Measurements from ENCODE around the gene SDC3. TPM values are rescaled to one million over a fixed set of nuclear protein-coding genes. Genes with fewer than 3 reads are reported as not detected.

Gene SDC3, protein sequence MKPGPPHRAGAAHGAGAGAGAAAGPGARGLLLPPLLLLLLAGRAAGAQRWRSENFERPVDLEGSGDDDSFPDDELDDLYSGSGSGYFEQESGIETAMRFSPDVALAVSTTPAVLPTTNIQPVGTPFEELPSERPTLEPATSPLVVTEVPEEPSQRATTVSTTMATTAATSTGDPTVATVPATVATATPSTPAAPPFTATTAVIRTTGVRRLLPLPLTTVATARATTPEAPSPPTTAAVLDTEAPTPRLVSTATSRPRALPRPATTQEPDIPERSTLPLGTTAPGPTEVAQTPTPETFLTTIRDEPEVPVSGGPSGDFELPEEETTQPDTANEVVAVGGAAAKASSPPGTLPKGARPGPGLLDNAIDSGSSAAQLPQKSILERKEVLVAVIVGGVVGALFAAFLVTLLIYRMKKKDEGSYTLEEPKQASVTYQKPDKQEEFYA
- 5.3 and 7.3 TPM in 2 replicates for total RNA-seq

DNA sequence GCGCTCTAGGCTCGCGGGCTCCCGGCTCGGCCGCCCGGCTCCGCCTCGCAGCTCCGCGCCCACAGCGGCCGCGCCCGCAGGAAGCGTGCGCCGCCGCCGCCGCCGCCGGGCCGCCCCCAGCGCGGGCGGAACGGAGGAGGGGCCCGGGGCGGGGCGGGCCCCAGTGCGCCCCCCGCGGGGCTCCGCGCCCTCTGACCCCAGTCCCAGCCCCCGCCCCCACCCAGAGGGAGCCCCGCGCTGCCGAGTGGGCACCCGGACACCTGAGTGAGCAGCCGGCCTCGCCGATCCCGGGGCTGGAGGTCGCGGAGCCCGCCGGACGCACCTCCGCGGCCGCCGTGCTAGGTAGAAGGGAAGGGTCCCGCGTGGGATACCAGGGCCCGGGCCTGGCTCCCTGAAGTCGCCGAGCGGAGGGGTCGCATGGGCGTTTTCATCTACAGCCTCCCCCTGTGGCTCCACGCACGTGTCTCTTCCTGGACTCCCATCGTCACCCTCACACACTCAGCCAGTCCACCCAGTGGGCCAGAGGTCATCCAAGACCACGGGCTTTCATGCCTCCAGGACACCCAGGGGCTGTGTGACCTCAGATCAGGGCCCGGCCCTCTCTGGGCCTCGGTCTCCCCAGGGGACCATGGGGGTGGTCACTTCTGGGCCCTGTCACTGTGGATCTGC lies at the start of gene SDC3:
Gene SDC3 (minus strand): TSS at position 63 of the 669 bp plus-strand sequence. CDS start 172 bp downstream, outside the sequence.

Other genes starting within 250 kb of the SDC3 start
- gene MATN1, start 185.2 kb downstream of the SDC3 start, total RNA-seq: not detected in 2 replicates
- gene LAPTM5, start 151.0 kb downstream of the SDC3 start, total RNA-seq: 0.37 and 1.1 TPM in 2 replicates
- 34.4 and 55.6 TPM in 2 replicates for gene PUM1, start 157.0 kb upstream of the SDC3 start, total RNA-seq

Data from airway epithelial cell (primary cell).